HepG2 (cell line): ENCODE results near the gene KLK7. TPM values are rescaled to one million over a fixed set of nuclear protein-coding genes. Genes with fewer than 3 reads are reported as not detected.

Experiments used
- ATAC-seq: fragments of 200-7000 bp; cut with Tn5 transposase; 3 replicates; pipeline ENCODE4 v1.9.1; 2020; ENCODE audit warnings: mild to moderate bottlenecking, moderate library complexity
- BruUV-seq: library from RNA; stranded (reverse); fragments of 400-500 nt; replicated peaks from 2 replicates; lab custom pipeline; 2021; lab: Mats Ljungman, UMichigan
- CTCF ChIA-PET: fragments of 300-600 bp; formaldehyde crosslinking; extraction: SDS; loops from one replicate; lab custom pipeline; 2021; ENCODE audit warnings: low total read pairs, inconsistent platforms, low intra/inter-chr PET ratio; lab: Yijun Ruan, JAX
- POLR2A ChIA-PET: fragments of 350-600 bp; sonication (Branson Sonifier 250); formaldehyde crosslinking; loops from one replicate; lab custom pipeline; 2020; ENCODE audit warnings: antibody characterized with exemption, inconsistent platforms; lab: Yijun Ruan, JAX
- DNase-seq: peaks from one replicate; pipeline ENCODE4 v3.0.0-alpha.2; 2015; ENCODE audit warnings: low spot score
- FAIRE-seq: peaks from 3 replicates; lab custom pipeline; 2011; peaks lifted over from hg19 to GRCh38; lab: Jason Lieb, UNC
- H2AFZ ChIP-seq: one replicate; pipeline ENCODE4 v1.6.1; 2011; ENCODE audit warnings: low read length, inconsistent platforms
- H3K27ac ChIP-seq: fragments of 300-600 bp; 3 replicates; pipeline ENCODE4 v1.8.0; 2011; ENCODE audit warnings: mixed run types, mild to moderate bottlenecking, mixed read lengths, low read length, inconsistent platforms; ENCODE audit not compliant: insufficient read depth; ENCODE audit errors: extremely low read length
- H3K27me3 ChIP-seq, 2 experiments: fragments of 200-600 bp in 1 of 2; 2 replicates in 1 of 2; 3 replicates in 1 of 2; pipeline versions ENCODE4 v1.6.0 to v1.8.0; 2011; ENCODE audit warnings: low read length in 2 of 2, mild to moderate bottlenecking in 2 of 2, moderate library complexity in 2 of 2, inconsistent platforms in 1 of 2; ENCODE audit not compliant: insufficient read depth in 2 of 2, control insufficient read depth in 1 of 2
- H3K36me3 ChIP-seq, 2 experiments: fragments of 200-600 bp in 1 of 2; replicated peaks in 1 of 2; 2 replicates in 1 of 2; 3 replicates in 1 of 2; pipeline versions ENCODE4 v1.5.1 to v1.8.0; 2011; ENCODE audit warnings: low read length in 2 of 2, inconsistent platforms in 1 of 2; ENCODE audit not compliant: insufficient read depth in 2 of 2, control insufficient read depth in 1 of 2
- H3K4me1 ChIP-seq: 2 replicates; pipeline ENCODE4 v1.5.1; 2012; ENCODE audit warnings: low read length, inconsistent platforms; ENCODE audit not compliant: insufficient read depth
- H3K4me2 ChIP-seq: 2 replicates; pipeline ENCODE4 v1.6.0; 2011; ENCODE audit warnings: low read depth, low read length, inconsistent platforms
- H3K4me3 ChIP-seq, 3 experiments: fragments of 200-600 bp in 1 of 3; sonication (generic), shearing (Covaris generic) in 1 of 3; replicated peaks in 1 of 3; 2 replicates each; pipeline ENCODE4 v1.5.1; 2011 to 2016; ENCODE audit warnings: low read length in 3 of 3, inconsistent platforms in 2 of 3, low read depth in 2 of 3, mild to moderate bottlenecking in 2 of 3, control low read depth in 1 of 3, mixed read lengths in 1 of 3; ENCODE audit not compliant: insufficient read depth in 1 of 3
- H3K79me2 ChIP-seq: one replicate; pipeline ENCODE4 v1.6.1; 2011; ENCODE audit warnings: low read length, inconsistent platforms; ENCODE audit not compliant: insufficient read depth
- H3K9ac ChIP-seq: 2 replicates; pipeline ENCODE4 v1.6.0; 2011; ENCODE audit warnings: mild to moderate bottlenecking, low read depth, low read length, inconsistent platforms; ENCODE audit not compliant: insufficient read depth
- H3K9me3 ChIP-seq: 2 replicates; pipeline ENCODE4 v1.5.1; 2012; ENCODE audit warnings: mild to moderate bottlenecking, low read length
- H4K20me1 ChIP-seq: 2 replicates; pipeline ENCODE4 v1.6.0; 2011; ENCODE audit warnings: inconsistent platforms, mild to moderate bottlenecking, low read length, moderate library complexity; ENCODE audit not compliant: insufficient read depth
- CBFB ChIP-seq: sonication (generic); formaldehyde crosslinking; IDR thresholded peaks from 2 replicates; pipeline ENCODE4 v1.4.0; 2020; ENCODE audit warnings: missing genetic modification reagents
- CENPX ChIP-seq: sonication (generic); formaldehyde crosslinking; IDR thresholded peaks from 2 replicates; pipeline ENCODE4 v1.9.0; 2021; ENCODE audit warnings: mild to moderate bottlenecking, missing genetic modification reagents, moderate library complexity
- FOXJ3 ChIP-seq: sonication (generic); formaldehyde crosslinking; IDR thresholded peaks from 2 replicates; pipeline ENCODE4 v1.4.0; 2020; ENCODE audit warnings: missing genetic modification reagents, mild to moderate bottlenecking, borderline replicate concordance
- HOXA7 ChIP-seq: sonication (generic); formaldehyde crosslinking; IDR thresholded peaks from 2 replicates; pipeline ENCODE4 v1.8.1; 2022; ENCODE audit warnings: mild to moderate bottlenecking, missing genetic modification reagents, moderate library complexity
- NAIF1 ChIP-seq: sonication (generic); formaldehyde crosslinking; IDR thresholded peaks from 2 replicates; pipeline ENCODE4 v1.5.0; 2020; ENCODE audit warnings: mild to moderate bottlenecking, missing genetic modification reagents, borderline replicate concordance
- PHF20 ChIP-seq: sonication (generic); formaldehyde crosslinking; IDR thresholded peaks from 2 replicates; pipeline ENCODE4 v1.5.0; 2020; ENCODE audit warnings: mild to moderate bottlenecking, missing genetic modification reagents
- POLR2G ChIP-seq: fragments of 200-400 bp; formaldehyde crosslinking; IDR thresholded peaks from 2 replicates; pipeline ENCODE4 v1.6.1; 2018; ENCODE audit warnings: mild to moderate bottlenecking, low read depth, low read length, moderate library complexity
- PPARG ChIP-seq: conservative IDR thresholded peaks from 2 replicates; pipeline ENCODE4 v1.6.1; 2016; ENCODE audit warnings: missing biosample characterization, missing genetic modification reagents
- REL ChIP-seq: sonication (generic); formaldehyde crosslinking; conservative IDR thresholded peaks from 2 replicates; pipeline ENCODE4 v1.8.0; 2022; ENCODE audit warnings: mild to moderate bottlenecking, missing genetic modification reagents, moderate library complexity
- SMAD1 ChIP-seq: sonication (generic); formaldehyde crosslinking; IDR thresholded peaks from 2 replicates; pipeline ENCODE4 v1.4.0; 2020; ENCODE audit warnings: missing genetic modification reagents, low read depth, mild to moderate bottlenecking, borderline replicate concordance
- ZKSCAN1 ChIP-seq: fragments of 150-350 bp; IDR thresholded peaks from 2 replicates; pipeline ENCODE4 v1.6.1; 2014; ENCODE audit warnings: low read length
- ZNF10 ChIP-seq: sonication (generic); formaldehyde crosslinking; IDR thresholded peaks from 2 replicates; pipeline ENCODE4 v1.4.0; 2020; ENCODE audit warnings: mild to moderate bottlenecking, low read depth, missing genetic modification reagents, borderline replicate concordance
- ZNF383 ChIP-seq: sonication (generic); formaldehyde crosslinking; IDR thresholded peaks from 2 replicates; pipeline ENCODE4 v1.4.0; 2020; ENCODE audit warnings: missing genetic modification reagents, mild to moderate bottlenecking, borderline replicate concordance
- ZNF451 ChIP-seq: sonication (generic); formaldehyde crosslinking; IDR thresholded peaks from 2 replicates; pipeline ENCODE4 v1.5.0; 2020; ENCODE audit warnings: mild to moderate bottlenecking, missing genetic modification reagents
- ZNF766 ChIP-seq: sonication (generic); formaldehyde crosslinking; IDR thresholded peaks from 2 replicates; pipeline ENCODE4 v1.5.0; 2020; ENCODE audit warnings: missing genetic modification reagents, borderline replicate concordance
- ZNF816 ChIP-seq: sonication (generic); formaldehyde crosslinking; IDR thresholded peaks from 2 replicates; pipeline ENCODE4 v1.8.0; 2022; ENCODE audit warnings: missing genetic modification reagents, mild to moderate bottlenecking, borderline replicate concordance
- WGBS: methylation state at CpG from one replicate; pipeline ENCODE4 v1.1.6; 2017; ENCODE audit warnings: low lambda C conversion rate; 5-methylcytosine and 5-hydroxymethylcytosine counted together
- in situ Hi-C: cut with HindIII; loops from 2 replicates; pipeline ENCODE4 v1.10.0; 2017; ENCODE audit warnings: low pct_unique_long_range_greater_than_20kb; ENCODE audit not compliant: extremely low pct_ligation_motif_present
- intact Hi-C: fragments of 100-400 bp; cut with micrococcal nuclease; formaldehyde crosslinking; loops from one replicate; pipeline ENCODE4 v1.10.0; 2022; ENCODE audit not compliant: unreplicated experiment
- polyA plus RNA-seq, 8 experiments: library from polyadenylated mRNA; depleted of rRNA in 3 of 8; stranded (reverse) in 7 of 8; unstranded in 1 of 8; fragments of >200 nt; fragmentation: Illumina TruSeq in 4 of 8; extraction: Trizol in 4 of 8; gene quantifications; 2 replicates each; pipeline versions ENCODE4 v1.2.1 to v1.2.3, GENCODE V29; 2011 to 2016; ENCODE audit warnings: low read depth in 4 of 8, missing spikeins in 1 of 8, mixed read lengths in 1 of 8; ENCODE audit not compliant: insufficient read depth in 1 of 8
- total RNA-seq, 5 experiments: library from RNA; depleted of rRNA; stranded (reverse); fragments of >200 nt; fragmentation: Illumina TruSeq; extraction: Trizol; gene quantifications; 2 replicates each; pipeline ENCODE4 v1.2.3, GENCODE V29; 2016; ENCODE audit warnings: low read depth in 1 of 5
- TF ChIP-seq, protein P1 (sequence below): sonication (generic); formaldehyde crosslinking; IDR thresholded peaks from 2 replicates; pipeline ENCODE4 v1.8.0; 2022; ENCODE audit warnings: low read depth, missing genetic modification reagents
- TF ChIP-seq, protein P2 (sequence below): sonication (generic); formaldehyde crosslinking; IDR thresholded peaks from 2 replicates; pipeline ENCODE4 v1.4.0; 2020; ENCODE audit warnings: mild to moderate bottlenecking, missing genetic modification reagents

Gene KLK7
- total and polyA plus RNA-seq, 2 of the 13 experiments (the other 11 are each of a cell fraction or from before 2014, with no cell fraction given) = not detected

DNA sequence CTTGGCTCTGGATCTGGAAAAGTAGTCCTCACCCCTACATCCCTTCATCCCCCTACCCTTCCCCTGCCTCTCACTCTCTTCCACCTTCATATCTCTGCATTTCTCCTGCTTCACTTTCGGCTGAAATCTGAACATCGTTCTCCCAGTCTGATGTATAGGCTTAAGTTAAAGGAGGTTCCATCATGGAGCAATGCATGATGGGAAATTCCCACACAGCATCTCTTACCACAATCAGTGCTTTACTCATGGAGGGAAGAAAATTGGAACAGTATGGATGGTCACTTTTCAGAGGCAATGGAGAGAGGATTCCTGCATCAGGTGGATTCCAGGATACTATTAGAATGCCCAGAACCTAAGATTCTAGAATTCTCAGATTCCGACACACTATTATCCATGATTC, 23.8 kb upstream of the KLK7 start:
- H3K27me3 ChIP-seq = peaks cover 1 to 7% of the 10 kb centered on the region in 2 experiments; a peak in 2 of 5 replicates
- H3K9ac ChIP-seq = no peak overlapping the region
- CTCF ChIA-PET = no interaction called here
- TF ChIP-seq ZNF383 (CRISPR knock-in tag) = no peak
- TF ChIP-seq, protein P1, sequence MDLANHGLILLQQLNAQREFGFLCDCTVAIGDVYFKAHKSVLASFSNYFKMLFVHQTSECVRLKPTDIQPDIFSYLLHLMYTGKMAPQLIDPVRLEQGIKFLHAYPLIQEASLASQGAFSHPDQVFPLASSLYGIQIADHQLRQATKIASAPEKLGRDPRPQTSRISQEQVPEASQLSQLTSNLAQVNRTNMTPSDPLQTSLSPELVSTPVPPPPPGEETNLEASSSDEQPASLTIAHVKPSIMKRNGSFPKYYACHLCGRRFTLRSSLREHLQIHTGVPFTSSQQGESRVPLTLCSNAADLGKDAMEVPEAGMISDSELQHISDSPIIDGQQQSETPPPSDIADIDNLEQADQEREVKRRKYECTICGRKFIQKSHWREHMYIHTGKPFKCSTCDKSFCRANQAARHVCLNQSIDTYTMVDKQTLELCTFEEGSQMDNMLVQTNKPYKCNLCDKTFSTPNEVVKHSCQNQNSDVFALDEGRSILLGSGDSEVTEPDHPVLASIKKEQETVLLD (CRISPR knock-in tag) = no peak
- no peak for TF ChIP-seq NAIF1 (CRISPR knock-in tag)
- no peak for TF ChIP-seq ZNF451 (CRISPR knock-in tag)
- no peak for TF ChIP-seq SMAD1 (CRISPR knock-in tag)
- TF ChIP-seq POLR2G = no peak
- TF ChIP-seq CENPX (CRISPR knock-in tag) = no peak
- TF ChIP-seq, protein P2, sequence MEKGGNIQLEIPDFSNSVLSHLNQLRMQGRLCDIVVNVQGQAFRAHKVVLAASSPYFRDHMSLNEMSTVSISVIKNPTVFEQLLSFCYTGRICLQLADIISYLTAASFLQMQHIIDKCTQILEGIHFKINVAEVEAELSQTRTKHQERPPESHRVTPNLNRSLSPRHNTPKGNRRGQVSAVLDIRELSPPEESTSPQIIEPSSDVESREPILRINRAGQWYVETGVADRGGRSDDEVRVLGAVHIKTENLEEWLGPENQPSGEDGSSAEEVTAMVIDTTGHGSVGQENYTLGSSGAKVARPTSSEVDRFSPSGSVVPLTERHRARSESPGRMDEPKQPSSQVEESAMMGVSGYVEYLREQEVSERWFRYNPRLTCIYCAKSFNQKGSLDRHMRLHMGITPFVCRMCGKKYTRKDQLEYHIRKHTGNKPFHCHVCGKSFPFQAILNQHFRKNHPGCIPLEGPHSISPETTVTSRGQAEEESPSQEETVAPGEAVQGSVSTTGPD (CRISPR knock-in tag) = no peak
- TF ChIP-seq PPARG = no peak
- no peak for TF ChIP-seq ZNF10
- no peak for TF ChIP-seq REL
- no peak for TF ChIP-seq PHF20
- no peak for TF ChIP-seq HOXA7
- TF ChIP-seq CBFB (CRISPR knock-in tag) = no peak
- no peak for TF ChIP-seq ZNF816
- no peak for TF ChIP-seq FOXJ3
- TF ChIP-seq ZNF766 = no peak
- TF ChIP-seq ZKSCAN1 = no peak
- TF ChIP-seq, all 625 proteins: peak for 0
- WGBS = 37% methylated on average over 3 of the region's 3 CpGs
- in situ Hi-C loops = no loop called here
- POLR2A ChIA-PET = no interaction called here
- no peaks in the 10 kb centered on the region for H3K79me2 ChIP-seq
- H3K36me3 ChIP-seq = no peaks in the 10 kb centered on the region
- FAIRE-seq (no peak), ATAC-seq (no peak), DNase-seq (no peak)
- BruUV-seq = no TSS peak
- no peak overlapping the region for H3K4me3 ChIP-seq
- no peak overlapping the region for H3K27ac ChIP-seq
- no peaks in the 10 kb centered on the region for H3K9me3 ChIP-seq
- H4K20me1 ChIP-seq = no peaks in the 10 kb centered on the region
- no peak overlapping the region for H3K4me2 ChIP-seq
- H3K4me1 ChIP-seq = no peaks in the 10 kb centered on the region
- intact Hi-C loops = no loop called here
- no peak overlapping the region for H2AFZ ChIP-seq
